GM18909 (cell line): ENCODE measurements around the gene OR11A1.

Source experiments
- ATAC-seq: cut with Tn5 transposase; IDR thresholded peaks from one replicate; pipeline ENCODE4 v1.9.1; 2021; ENCODE audit warnings: mild to moderate bottlenecking; ENCODE audit not compliant: unreplicated experiment, poor library complexity

Gene OR11A1, protein sequence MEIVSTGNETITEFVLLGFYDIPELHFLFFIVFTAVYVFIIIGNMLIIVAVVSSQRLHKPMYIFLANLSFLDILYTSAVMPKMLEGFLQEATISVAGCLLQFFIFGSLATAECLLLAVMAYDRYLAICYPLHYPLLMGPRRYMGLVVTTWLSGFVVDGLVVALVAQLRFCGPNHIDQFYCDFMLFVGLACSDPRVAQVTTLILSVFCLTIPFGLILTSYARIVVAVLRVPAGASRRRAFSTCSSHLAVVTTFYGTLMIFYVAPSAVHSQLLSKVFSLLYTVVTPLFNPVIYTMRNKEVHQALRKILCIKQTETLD

DNA sequence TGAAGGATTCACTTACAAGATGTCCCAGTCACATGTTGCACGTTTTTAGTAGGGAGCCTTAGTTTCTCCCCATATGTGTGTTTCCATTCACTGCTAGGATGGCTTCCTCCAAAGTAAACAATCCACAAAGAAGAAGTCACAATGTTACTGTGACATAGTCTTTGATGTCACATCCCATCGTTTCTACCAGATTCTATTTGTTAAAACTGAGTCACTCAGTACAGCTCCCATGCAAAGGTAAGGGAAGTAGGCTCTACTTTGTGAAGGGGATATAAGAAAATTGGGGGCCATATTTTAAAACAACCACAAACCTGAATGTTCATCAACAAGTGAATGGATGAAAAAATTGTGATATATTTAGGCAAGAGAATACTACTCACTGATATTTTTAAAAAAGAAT, at the start of gene OR11A1, which contains the start of gene OR2H1:
TSS of gene OR11A1 (minus strand) at position 101 of the 400 bp plus-strand sequence. CDS start 29,430 bp downstream, outside the sequence.
TSS of gene OR2H1 (plus strand) at position 185 of the 400 bp plus-strand sequence. CDS start 4,615 bp downstream, outside the sequence.
- ATAC-seq = no peak

- ATAC-seq = no peak
Measured at GRCh38 chr6:29506446-29507067, 49.7 kb upstream of the OR11A1 start.

DNA sequence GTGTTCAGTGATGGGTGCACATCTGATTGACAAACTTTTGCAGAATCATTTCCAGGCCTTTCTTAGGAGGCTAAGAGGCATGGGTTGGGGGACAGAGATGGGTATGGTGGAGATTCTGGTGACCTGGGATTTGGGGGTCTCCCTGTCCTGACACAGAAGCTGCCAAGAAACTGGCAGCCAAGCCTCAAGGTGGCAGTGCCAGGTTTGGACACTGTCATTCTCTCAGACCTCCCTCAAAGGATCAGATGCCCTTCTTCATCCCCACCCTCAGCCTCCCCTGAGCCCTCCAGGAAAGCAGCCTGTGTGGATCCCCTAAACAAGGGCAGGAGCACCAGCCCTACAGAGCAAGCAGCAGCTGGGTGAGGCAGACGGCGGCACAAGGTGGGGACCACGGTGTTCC, 48.9 kb upstream of the OR11A1 start:
- ATAC-seq = no peak

- no peak for ATAC-seq
Measured at GRCh38 chr6:29504961-29505360, 48.1 kb upstream of the OR11A1 start.

DNA sequence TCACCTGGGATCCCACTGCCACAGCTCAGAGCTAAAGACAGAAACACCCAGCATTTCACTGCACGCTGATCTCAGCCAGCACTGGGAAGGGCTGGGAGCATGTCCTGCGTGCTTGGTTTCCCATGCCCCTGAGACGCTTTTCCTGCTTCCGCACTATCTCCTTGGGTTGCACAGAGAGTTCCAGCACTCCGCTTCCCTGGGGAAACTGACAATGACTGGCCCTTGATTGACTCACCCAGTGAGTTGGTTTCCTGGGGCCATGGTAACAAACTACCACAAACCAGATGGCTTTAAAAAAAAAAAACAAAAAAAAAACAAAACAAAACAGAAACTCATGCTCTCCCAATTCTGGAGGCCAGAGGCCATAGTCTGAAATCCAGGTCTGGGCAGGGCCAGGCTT, 45.7 kb upstream of the OR11A1 start:
- no peak for ATAC-seq

GRCh38 chr6:29502181-29502580, 45.3 kb upstream of the OR11A1 start:
- ATAC-seq = no peak

GRCh38 chr6:29501106-29501505, 44.2 kb upstream of the OR11A1 start:
- no peak for ATAC-seq

GRCh38 chr6:29500594-29500993, 43.7 kb upstream of the OR11A1 start:
- no peak for ATAC-seq

DNA sequence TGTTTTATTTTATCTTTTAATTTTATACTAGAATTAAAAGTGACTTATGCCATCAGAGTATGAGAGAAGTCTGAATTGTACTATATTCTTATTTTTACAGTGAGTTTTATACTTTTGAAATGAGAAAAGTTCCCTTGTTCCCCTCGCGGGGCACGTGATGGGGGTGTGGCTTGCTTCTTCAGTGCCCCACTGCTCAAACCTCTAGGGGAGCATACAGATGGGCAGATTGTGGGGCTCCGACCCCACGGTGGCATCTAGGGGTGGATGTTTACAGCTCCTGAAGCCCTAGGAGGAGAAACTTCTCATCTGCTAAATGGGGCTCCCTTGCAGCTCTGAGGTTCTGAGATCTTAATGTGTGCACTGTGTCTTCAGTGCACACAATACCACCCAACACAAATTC, 42.8 kb upstream of the OR11A1 start:
- no peak for ATAC-seq

- ATAC-seq = no peak
Measured at GRCh38 chr6:29496961-29497360, 40.1 kb upstream of the OR11A1 start.

- no peak for ATAC-seq
Measured at GRCh38 chr6:29495571-29495970, 38.7 kb upstream of the OR11A1 start.

DNA sequence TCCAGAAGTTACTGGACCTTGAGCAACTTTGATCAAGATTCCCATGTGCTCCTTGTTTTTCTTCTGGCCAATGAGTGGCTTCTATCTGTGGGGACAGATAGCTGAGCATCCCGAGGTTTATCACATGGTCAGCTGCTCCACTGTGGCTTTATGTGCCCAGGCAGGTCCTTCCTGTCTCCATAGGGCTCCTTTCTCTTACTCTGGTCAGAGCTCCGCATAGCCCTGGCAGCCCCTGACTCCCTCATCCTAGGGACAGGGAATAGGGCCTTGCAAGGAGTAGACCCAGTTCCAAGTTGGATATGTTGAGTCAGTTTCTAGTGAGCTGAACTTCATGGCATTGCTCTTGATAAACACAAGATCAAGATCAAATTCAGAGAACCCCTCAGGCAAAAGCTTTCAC, 37.3 kb upstream of the OR11A1 start:
- no peak for ATAC-seq

DNA sequence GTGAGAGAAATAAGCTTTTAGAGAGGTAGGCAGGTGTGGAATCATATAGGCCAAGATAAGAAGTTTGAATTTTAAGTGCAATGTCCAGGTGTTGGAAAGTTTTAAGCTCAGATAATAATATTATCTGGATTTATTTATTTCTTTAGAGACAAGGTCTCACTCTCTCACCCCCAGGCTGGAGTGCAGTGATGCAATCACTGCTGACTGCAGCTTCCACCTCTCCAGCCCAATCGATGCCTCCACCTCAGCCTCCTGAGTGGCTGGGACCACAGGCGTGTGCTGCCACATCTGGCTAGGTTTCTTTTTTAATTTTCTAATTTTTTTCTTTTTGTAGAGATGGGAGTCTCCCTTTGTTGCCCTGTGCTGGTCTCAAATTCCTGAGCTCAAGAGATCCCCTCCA, 36.4 kb upstream of the OR11A1 start:
- no peak for ATAC-seq

- no peak for ATAC-seq
Measured at GRCh38 chr6:29491574-29491973, 34.7 kb upstream of the OR11A1 start.

DNA sequence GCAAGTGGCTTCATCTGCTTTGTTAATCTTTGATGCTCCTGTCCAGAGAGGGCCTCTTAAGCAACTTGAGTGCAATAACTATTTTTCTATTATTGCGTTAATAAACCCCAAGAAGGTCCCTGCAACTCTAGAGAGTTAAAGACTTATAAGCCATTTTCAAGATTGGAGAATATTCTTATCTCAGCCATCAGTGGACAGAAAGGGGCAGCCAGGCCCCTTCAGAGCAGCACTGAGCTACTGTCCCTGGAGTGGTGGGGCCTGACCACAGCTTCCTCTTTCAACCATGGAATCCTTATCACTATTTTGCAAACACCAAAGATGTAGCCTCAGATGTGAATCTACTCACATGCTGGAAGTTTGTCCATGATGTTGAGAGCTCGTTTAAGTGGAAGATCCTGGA, 33.7 kb upstream of the OR11A1 start:
- no peak for ATAC-seq

- ATAC-seq = no peak
Measured at GRCh38 chr6:29490055-29490454, 33.2 kb upstream of the OR11A1 start.

DNA sequence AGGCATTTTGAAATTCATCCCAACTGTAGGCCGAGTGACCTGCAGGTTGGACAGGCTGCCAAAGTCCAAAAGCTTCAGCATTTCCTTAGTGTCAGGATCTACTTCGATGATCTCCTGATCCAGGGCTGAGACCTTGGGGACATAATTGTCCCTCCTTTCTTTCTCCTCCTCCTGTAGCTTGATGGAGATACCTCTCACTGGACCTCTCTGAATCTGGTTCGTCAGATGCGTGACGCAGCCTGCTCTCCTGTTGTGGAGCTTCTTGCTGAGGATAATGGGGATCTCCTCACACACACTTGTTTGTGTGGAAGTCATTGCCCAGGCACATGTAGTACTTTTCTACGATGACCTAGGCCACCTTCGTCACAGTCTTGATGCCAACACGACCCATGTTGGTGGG, 32.4 kb upstream of the OR11A1 start:
- no peak for ATAC-seq

- ATAC-seq = no peak
Measured at GRCh38 chr6:29488874-29489273, 32.0 kb upstream of the OR11A1 start.

GRCh38 chr6:29487660-29488059, 30.8 kb upstream of the OR11A1 start, which contains the start of gene MAS1L:
MAS1L (minus strand) TSS chr6:29487956; CDS start chr6:29487902, 54 bp downstream.
- ATAC-seq = no peak

DNA sequence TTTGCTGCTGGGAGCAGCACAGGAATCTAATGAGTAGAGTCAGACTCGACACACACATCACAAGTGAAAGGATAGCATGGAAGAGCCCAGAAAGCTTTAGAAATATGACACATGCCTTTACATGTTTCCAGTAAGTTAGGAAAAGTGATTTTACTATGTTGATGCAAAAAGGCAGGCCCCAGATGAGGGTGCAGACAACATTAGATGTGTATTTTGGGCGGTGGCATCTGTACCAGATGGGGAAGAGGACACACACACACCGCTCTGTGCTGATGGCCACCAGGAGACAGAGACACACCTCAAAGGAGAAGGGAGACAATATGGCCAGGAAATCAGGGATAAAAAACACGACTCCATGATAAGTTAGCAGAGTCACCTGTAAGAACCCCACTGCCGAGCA, 30.3 kb upstream of the OR11A1 start:
- ATAC-seq = no peak

DNA sequence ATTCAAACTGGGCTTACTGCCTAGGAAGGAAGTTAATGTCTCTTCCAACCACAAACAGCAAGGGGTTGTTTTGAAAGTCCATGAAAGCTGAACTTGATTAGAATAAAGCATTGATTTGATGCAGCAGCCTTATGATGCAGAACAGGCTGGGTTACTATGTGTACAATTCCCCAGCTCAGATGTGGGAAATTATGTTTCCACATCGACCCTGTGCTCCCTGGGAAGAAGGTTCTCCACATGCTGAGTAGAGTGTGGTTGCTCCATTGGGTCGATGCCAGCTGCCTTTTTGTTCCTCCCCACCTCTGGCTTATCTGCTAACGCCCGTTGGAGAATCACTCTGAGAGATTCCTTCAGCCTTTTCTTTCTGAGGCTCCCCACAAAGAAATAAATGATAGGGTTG, 29.7 kb upstream of the OR11A1 start:
- ATAC-seq = no peak

DNA sequence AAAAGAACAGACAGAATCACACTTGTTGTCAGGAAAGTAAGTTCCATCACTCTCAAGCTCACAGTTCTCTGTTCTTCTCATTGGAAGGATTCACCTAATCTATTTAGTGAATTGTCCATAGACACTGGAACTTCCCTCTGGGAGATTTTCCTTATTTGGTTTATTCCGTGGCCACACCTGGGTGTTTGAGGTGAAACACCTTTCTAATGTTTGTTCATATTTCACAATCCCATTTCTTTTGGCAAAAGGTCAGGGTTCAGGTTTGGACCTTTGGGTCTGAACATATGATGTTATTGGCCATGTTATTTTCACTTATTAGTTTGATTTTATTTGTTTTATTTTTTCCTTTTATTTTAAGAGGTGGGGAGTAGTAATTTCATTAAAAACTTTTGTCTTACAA, 26.9 kb upstream of the OR11A1 start:
- ATAC-seq = no peak
